ENCODE data around the gene KLF7.

Gene KLF7

GRCh38 chr2:207088839-207089238, 76.9 kb downstream of the KLF7 start:
- DNase-seq = no peak

- peak in 1 of 2 donors; percentile 6 for DNase-seq
Measured at GRCh38 chr2:207088276-207088675, 77.5 kb downstream of the KLF7 start.

- DNase-seq = no peak
Measured at GRCh38 chr2:207087046-207087902, 78.5 kb downstream of the KLF7 start.

GRCh38 chr2:207086136-207086535, 79.6 kb downstream of the KLF7 start:
- DNase-seq = no peak

GRCh38 chr2:207085110-207085509, 80.6 kb downstream of the KLF7 start:
- no peak for DNase-seq

GRCh38 chr2:207083361-207084110, 82.2 kb downstream of the KLF7 start:
- no peak for DNase-seq

GRCh38 chr2:207082619-207083018, 83.1 kb downstream of the KLF7 start:
- no peak for DNase-seq

GRCh38 chr2:207078186-207078798, 87.5 kb downstream of the KLF7 start:
- DNase-seq = no peak

- no peak for DNase-seq
Measured at GRCh38 chr2:207077266-207077665, 88.5 kb downstream of the KLF7 start.

- no peak for DNase-seq
Measured at GRCh38 chr2:207075456-207075855, 90.3 kb downstream of the KLF7 start.

- DNase-seq = peak in 1 of 2 donors; percentile 6
Measured at GRCh38 chr2:207073801-207074678, 91.7 kb downstream of the KLF7 start.

- DNase-seq = no peak
Measured at GRCh38 chr2:207073412-207073800, 92.3 kb downstream of the KLF7 start.

GRCh38 chr2:207072571-207072970, 93.2 kb downstream of the KLF7 start:
- no peak for DNase-seq

GRCh38 chr2:207071820-207072219, 93.9 kb downstream of the KLF7 start:
- DNase-seq = no peak

- DNase-seq = no peak
Measured at GRCh38 chr2:207067473-207067872, 98.3 kb downstream of the KLF7 start.

- DNase-seq = no peak
Measured at GRCh38 chr2:207066791-207067460, 98.8 kb downstream of the KLF7 start.

GRCh38 chr2:207066166-207066565, 99.6 kb downstream of the KLF7 start:
- no peak for DNase-seq

- DNase-seq = no peak
Measured at GRCh38 chr2:207064128-207064690, 101.5 kb downstream of the KLF7 start.

- DNase-seq = no peak
Measured at GRCh38 chr2:207061181-207061580, 104.6 kb downstream of the KLF7 start.

GRCh38 chr2:207055257-207055656, 110.5 kb downstream of the KLF7 start:
- no peak for DNase-seq

GRCh38 chr2:207054521-207054920, 111.2 kb downstream of the KLF7 start:
- no peak for DNase-seq
